CD8-positive, alpha-beta memory T cell (primary cell): Measurements from ENCODE around the gene NOM1. TPM values are rescaled to one million over a fixed set of nuclear protein-coding genes. Genes with fewer than 3 reads are reported as not detected.

Experiments
- polyA plus RNA-seq: library from polyadenylated mRNA; unstranded; fragments of 300-500 nt; fragmentation: Illumina TruSeq; gene quantifications from one replicate; pipeline ENCODE4 v1.2.3, GENCODE V29; 2021
- total RNA-seq, 2 experiments: library from RNA; stranded (reverse); gene quantifications; one replicate each; pipeline ENCODE4 v1.2.3, GENCODE V29; 2021

NOM1 gene
- total and polyA plus RNA-seq, 3 experiments from 2014 or later: 9.8 to 34.3 (median 34.2) TPM

Other genes with a start within 250 kb of the NOM1 start
- gene LMBR1, start 56.5 kb upstream of the NOM1 start, total RNA-seq: 10 to 100 TPM; 49.2 to 51.9 TPM
- 26.8 TPM for gene LMBR1, start 56.5 kb upstream of the NOM1 start, polyA plus RNA-seq
- not detected for gene MNX1, start 61.0 kb downstream of the NOM1 start, total RNA-seq
- not detected for gene MNX1, start 61.0 kb downstream of the NOM1 start, polyA plus RNA-seq
- 10 to 100 TPM; 81.1 to 82.7 TPM for gene UBE3C, start 189.2 kb downstream of the NOM1 start, total RNA-seq
- 30.7 TPM for gene UBE3C, start 189.2 kb downstream of the NOM1 start, polyA plus RNA-seq